Central memory CD4-positive, alpha-beta T cell (primary cell): ENCODE results near the gene PDE10A.

Experiments
- DNase-seq: peaks from one replicate; pipeline ENCODE4 v3.0.0; 2022

The PDE10A gene

GRCh38 chr6:165677091-165677490, 14.1 kb upstream of the PDE10A start:
- no peak for DNase-seq

- DNase-seq, result no peak
These were observed 13.5 kb upstream of the PDE10A start for GRCh38 chr6:165676435-165677068.

GRCh38 chr6:165675120-165675519, 12.1 kb upstream of the PDE10A start:
- no peak for DNase-seq

GRCh38 chr6:165674155-165675029, 11.4 kb upstream of the PDE10A start:
- no peak for DNase-seq

- no peak for DNase-seq
These were observed 8.3 kb upstream of the PDE10A start for GRCh38 chr6:165671222-165671768.

- DNase-seq, result no peak
These were observed 5.9 kb upstream of the PDE10A start for GRCh38 chr6:165668951-165669350.

GRCh38 chr6:165665384-165665672, 2.3 kb upstream of the PDE10A start:
- DNase-seq, result no peak

GRCh38 chr6:165664559-165665383, 1.7 kb upstream of the PDE10A start:
- DNase-seq, result no peak

GRCh38 chr6:165663736-165664558, 906 bp upstream of the PDE10A start:
- DNase-seq, result no peak

GRCh38 chr6:165663377-165663735, 315 bp upstream of the PDE10A start:
- DNase-seq, result no peak

GRCh38 chr6:165662041-165662748, 846 bp downstream of the PDE10A start:
- no peak for DNase-seq

- no peak for DNase-seq
These were observed 1.4 kb downstream of the PDE10A start for GRCh38 chr6:165661664-165662025.

- no peak for DNase-seq
These were observed 2.0 kb downstream of the PDE10A start for GRCh38 chr6:165660857-165661663.

- no peak for DNase-seq
These were observed 2.8 kb downstream of the PDE10A start for GRCh38 chr6:165659945-165660856.

- no peak for DNase-seq
These were observed 4.5 kb downstream of the PDE10A start for GRCh38 chr6:165658395-165659058.

GRCh38 chr6:165657325-165657680, 5.7 kb downstream of the PDE10A start:
- DNase-seq, result no peak

- DNase-seq, result no peak
These were observed 6.3 kb downstream of the PDE10A start for GRCh38 chr6:165656581-165657324.

GRCh38 chr6:165655191-165655590, 7.8 kb downstream of the PDE10A start:
- DNase-seq, result no peak

- no peak for DNase-seq
These were observed 8.9 kb downstream of the PDE10A start for GRCh38 chr6:165654144-165654543.
